CD4-positive, alpha-beta T cell treated with Interferon gamma for 1 hour (primary cell): Measurements from ENCODE around the gene CSTPP1.
"Not testable (repeated sequence)": the region's sequence is repeated elsewhere in the genome, so short reads cannot be mapped to it uniquely, and the experiment has no call there.

ENCODE experiments used
- DNase-seq: peaks from one replicate; pipeline ENCODE4 v3.0.0-alpha.2; 2020

The CSTPP1 gene

GRCh38 chr11:46913484-46913883, 23.1 kb upstream of the CSTPP1 start:
- no peak for DNase-seq

GRCh38 chr11:46914363-46914762, 22.2 kb upstream of the CSTPP1 start:
- no peak for DNase-seq

GRCh38 chr11:46914910-46915309, 21.7 kb upstream of the CSTPP1 start:
- no peak for DNase-seq

- DNase-seq = no peak
Observed at GRCh38 chr11:46916286-46917108, 20.1 kb upstream of the CSTPP1 start.

GRCh38 chr11:46917109-46917761, 19.3 kb upstream of the CSTPP1 start:
- DNase-seq = no peak

DNA sequence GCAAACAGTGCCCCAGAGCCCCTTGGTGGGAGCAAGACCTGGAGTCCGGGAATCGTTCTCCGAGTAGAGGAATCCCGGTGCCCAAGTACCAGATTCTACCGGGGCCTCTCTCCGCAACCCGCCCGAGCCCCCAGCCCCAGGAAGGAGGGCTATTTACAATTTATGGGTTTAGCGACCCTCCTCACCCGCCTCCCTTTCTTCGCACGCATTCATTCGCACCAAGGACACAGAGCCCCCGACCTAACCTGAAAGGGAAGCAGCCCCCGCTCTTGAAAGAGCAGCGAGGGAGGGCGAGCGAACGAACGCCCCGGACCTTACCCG, 18.8 kb upstream of the CSTPP1 start:
- DNase-seq = no peak

DNA sequence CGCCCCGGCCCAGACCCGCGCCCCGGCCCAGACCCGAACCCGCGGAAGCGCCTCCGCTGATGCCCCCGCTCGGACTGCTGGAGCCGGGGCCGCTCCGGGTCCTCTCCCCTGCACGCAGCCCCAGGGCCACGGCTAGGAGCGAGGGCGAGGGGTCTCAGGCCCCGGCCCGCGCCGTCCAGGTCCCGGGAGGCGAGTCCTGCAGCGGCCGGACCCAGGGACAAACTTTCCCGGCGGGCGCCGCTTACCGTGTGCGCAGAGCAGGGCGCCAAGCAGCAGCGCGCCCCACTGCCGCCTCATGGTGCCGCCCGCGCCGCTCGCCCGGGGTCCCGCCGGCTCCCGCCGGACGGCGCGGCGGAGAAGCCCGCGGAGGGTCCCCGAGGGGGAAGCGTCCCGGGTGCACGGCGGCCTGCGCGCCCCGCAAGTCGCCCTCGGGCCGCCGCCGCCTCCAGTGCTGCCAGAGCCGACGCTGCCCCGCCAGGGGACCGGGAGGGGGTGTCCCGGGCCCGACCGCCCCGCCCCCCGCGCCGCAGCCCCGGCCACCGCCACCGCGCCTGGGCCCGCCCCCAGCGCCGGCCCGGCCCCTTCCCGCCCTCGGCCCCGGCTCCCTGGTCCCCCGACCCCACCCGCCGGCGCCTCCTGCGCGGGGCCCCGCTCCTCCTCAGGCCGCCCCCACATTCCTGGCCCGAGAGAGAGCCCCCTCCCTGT, 18.3 kb upstream of the CSTPP1 start, which contains the start of gene LRP4:
Gene LRP4 (minus strand): TSS at position 468 of the 705 bp plus-strand sequence. CDS start 171 bp downstream, at position 297.
- peak; percentile 23 for DNase-seq

DNA sequence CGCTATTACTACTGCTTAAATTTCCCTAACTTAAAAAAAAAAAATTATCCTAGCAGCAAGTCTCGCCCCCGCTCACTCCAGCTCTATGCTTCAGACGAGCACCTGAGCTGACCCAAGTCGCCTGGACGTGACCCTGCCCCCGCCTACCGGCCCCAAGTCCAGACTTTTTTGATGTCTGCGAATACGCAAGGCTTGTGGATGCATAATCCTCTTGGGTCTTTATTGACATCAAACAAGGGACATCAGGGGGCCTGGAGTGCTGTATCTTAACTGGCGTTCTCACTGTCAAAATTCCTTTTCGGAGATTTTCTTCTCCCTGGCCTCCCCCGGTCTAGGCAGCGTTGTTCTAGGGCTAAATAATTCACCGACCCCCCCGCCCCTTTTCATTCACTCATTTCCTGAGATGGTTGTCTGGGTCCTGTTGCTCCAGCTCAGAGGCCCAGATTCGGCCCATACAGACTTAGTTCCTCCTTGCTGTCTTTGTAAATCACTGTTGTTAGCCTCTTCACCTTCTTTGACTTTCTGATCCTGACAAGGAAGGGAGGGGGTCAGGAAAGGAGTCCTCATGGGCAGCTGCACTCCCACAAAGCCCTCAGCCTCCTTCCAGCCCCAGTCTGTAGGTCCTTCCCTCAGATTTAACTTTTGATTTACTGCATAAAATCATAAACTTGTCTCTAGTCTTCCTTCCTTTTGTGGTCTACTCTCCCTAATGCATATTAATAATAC, 17.6 kb upstream of the CSTPP1 start:
- DNase-seq = no peak

- no peak for DNase-seq
Observed at GRCh38 chr11:46920755-46921154, 15.8 kb upstream of the CSTPP1 start.

GRCh38 chr11:46927928-46928327, 8.6 kb upstream of the CSTPP1 start:
- not testable (repeated sequence) for DNase-seq

DNA sequence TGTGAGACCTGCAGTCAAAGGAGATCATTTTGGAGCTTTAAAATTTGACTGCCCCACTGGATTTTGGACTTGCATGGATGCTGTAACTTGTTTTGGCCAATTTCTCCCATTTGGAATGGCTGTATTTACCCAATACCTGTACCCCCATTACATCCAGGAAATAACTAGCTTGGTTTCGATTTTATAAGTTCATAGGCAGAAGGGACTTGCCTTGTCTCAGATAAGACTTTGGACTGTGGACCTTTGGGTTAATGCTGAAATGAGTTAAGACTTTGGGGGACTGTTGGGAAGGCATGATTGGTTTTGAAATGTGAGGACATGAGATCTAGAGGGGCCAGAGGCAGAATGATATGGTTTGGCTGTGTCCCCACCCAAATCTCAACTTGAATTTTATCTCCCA, 7.9 kb upstream of the CSTPP1 start:
- DNase-seq = not testable (repeated sequence)

GRCh38 chr11:46930089-46930488, 6.5 kb upstream of the CSTPP1 start:
- no peak for DNase-seq

GRCh38 chr11:46942172-46942571, 5.6 kb downstream of the CSTPP1 start:
- no peak for DNase-seq

DNA sequence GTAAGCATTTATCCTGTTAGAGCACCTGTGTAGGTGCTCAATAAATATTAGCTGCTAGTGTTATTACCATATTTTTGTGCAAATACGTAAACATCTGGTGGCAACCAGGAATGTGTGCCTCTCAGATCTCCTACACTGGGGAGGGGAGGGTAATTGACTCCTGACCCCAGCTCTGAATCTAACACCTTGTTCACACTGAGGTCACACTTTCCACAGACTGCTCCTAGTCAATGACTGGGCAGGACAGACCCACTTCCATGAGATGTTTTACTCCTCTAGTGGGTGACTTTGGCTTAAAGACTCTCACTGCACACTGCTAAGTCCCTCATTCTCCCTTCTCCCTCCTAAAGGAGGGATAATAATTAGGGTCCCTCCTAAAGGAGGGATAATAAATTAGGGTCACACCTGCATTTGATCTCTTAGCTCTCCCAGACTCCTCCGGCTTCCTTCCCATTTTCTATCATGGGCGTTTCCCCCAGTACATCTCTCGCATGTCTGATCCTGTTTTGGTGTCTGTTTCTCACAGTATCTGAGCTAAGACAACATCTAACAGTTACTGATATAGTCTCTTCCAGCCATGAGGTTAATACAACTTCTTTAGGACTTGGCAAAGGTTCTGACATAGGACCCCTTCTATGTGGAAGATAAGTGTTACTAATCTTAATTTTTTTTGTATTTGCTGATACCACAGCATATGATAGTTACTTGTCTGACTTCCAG, 8.0 kb downstream of the CSTPP1 start:
- no peak for DNase-seq

DNA sequence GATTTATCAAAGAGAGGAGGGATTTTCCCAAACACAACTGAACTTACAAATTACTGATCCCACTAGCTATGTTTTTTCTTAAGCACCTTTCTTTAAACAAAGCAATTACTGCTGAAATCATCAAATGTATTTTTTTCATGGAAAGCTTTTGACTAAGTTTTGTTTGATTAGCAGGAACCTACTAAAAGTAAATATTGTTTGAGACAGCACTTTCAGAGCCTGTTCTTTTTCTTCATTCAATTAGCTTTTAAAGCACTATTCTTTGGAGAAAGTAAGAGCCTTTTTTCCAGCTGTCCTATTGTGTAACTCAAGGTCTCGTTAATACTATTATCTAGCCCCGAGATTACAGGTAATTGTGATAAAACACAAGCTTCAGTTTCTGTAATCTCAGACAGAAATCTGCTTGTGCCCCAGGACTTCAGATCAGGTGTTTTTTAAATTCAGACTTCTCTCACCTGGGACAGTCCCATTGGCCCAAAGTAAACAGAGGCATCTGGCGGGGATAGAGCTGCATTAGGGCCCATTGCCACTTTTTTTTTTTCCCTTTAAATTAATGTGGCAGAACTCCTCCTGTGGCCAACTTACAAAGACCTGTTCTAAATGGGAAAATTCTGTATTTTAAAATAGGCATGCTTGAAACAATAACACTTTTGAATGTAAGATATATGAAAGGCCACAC, 11.0 kb downstream of the CSTPP1 start:
- no peak for DNase-seq

DNA sequence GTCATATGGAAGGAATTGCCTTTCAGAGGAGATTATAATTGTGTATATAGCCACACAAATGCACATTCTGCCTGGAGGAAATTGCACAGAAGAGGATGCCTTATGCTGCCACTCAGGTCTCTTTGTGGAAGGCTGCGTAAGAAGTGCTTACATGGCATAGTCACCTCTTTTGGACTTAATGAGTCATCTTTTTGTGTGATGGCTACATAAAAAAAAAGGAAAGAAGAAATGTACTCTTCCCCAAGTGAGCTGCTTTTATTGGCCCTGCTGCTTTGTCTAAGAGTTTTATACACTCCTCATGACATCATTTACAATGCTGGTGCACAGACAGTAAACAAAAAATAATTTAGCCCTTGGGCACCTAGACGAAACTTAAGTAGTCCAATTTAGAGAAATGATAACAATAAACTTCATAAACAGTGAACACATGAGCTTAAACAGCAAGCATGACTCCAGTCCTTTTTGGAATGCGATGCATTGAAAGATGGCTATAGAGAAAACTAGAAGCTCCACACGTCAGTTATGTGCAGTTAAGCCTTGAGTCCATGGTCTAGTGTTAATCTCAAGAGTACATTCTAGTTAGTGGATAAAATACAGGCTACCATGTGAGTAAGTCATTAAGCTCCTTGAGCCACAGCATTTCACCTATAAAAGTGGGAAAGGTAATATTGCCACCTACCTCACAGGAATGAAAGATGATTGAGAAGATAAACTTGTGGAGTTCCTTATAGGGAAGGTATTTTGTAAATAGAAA, 12.0 kb downstream of the CSTPP1 start:
- no peak for DNase-seq

DNA sequence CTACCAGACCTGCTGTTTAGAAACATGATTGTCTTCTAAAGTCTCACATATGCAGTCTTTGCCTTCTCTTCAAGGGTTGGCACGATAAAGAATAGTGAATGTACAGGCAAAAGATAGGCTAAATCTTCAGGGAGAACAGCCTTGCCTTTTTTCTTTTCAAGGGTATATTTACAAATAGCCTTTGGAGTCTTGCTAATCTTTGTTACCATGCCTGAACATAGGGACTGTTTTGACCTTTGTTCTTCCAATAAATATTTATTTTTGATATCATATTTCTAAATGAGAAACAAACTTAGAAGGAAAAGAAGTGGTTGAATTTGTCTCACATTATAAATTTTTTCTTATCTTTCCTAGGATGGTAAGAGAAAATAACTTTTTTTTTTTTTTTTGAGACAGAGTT, 12.7 kb downstream of the CSTPP1 start:
- DNase-seq = no peak

DNA sequence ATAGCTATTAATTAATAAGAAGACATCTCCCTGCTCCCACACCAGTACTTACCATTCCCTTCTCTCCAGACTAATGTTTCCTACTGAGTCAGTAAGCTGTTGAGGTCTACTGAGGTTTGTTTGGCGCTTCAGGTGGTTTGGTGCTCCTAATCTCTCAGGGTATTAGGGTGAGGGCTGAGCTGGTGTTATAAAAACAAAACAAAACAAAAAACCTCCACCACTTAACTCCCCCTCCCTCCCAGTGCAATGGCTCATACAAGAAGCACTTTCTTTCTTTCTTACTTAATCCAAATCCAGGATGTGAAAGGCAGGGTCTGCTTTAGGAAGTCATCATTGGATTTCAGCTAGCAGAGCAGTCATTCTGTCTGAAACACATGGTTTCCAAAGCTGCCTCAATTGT, 15.3 kb downstream of the CSTPP1 start:
- DNase-seq = no peak

DNA sequence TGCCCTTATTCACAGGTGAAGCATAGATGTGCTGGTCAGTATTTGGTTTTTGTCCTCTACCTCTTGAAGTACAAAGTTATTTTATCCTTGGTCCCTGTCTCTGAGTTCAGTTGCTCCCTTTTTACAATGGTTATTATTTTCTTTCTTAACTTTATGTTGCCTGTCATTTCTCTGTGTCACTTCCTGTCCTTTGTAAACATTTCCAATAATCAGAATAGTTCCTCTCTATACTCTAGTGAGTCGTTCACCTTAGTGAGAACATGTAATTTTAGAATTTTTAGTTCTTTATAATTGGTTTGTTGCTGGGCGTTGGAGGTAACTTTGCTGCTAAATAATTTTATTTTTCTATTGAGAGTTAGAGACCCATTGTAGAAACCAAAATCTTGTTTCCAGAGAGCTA, 16.0 kb downstream of the CSTPP1 start:
- no peak for DNase-seq

GRCh38 chr11:46953093-46953492, 16.5 kb downstream of the CSTPP1 start:
- no peak for DNase-seq

GRCh38 chr11:46958777-46959176, 22.2 kb downstream of the CSTPP1 start:
- DNase-seq = no peak
